Ramos (cell line): ENCODE measurements around the gene SLC30A3.

ENCODE experiments used
- in situ Hi-C: fragments of 300-500 bp; cut with MboI; formaldehyde crosslinking; loops from one replicate; pipeline ENCODE4 v1.14.3; 2022; ENCODE audit warnings: low sequenced_read_pairs; ENCODE audit not compliant: unreplicated experiment

SLC30A3 gene

GRCh38 chr2:27263287-27264252 lies 723 bp upstream of the SLC30A3 start:
- in situ Hi-C loops: no loop called here

GRCh38 chr2:27261926-27262298 lies 935 bp downstream of the SLC30A3 start:
- in situ Hi-C loops: no loop called here

DNA sequence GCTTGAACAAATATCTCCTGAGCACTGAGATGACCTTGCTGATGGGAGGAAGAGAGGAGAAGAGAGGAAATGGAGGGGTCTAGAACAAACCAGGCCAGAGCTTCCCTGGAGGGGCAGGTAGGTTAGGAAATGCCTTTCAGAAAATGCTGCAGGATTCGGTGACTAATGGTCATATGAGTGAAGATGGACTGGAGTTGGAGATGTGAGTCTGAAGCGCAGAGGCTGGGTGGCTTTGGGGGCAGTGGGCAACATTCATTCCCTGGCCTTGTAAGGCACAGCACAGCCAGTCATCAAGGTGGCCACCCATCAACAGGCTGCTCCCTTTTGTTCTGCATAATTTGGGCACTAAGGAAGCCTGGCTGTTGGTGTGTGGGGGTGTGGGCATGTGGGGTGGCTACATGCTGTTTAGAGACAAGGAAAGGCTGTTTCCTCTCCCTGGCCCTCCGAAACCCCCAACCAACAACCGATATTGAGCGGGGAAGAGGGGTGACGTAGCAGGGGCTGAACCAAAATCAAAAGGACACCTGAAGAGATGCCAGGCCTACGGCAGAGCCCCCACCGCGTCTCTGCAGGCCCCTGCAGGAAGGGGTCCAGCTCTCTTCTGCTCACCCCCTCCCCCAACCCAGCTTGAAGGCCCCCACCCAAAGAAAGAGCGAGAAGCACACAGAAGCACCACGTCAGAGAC lies 1.5 kb downstream of the SLC30A3 start:
- in situ Hi-C loops: no loop called here

DNA sequence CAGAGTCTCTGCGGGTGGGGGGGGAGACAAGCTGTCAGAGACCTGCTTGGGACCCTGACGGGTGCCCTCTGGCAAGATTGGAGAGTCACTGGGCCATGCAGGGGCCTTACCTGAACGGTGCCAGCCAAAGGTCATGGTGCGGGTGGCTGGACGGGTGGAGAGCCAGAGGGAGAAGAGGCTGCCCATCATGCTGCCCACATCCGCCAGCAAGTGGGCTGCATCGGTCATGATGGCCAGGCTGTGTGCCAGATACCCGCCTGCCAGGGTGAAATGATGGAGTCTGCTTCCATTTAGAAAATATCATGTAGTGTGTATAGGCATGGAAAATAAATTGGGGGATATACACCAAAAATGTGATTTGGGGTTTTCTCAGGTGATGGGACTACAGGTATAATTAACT lies 4.8 kb downstream of the SLC30A3 start:
- in situ Hi-C loops: no loop called here

DNA sequence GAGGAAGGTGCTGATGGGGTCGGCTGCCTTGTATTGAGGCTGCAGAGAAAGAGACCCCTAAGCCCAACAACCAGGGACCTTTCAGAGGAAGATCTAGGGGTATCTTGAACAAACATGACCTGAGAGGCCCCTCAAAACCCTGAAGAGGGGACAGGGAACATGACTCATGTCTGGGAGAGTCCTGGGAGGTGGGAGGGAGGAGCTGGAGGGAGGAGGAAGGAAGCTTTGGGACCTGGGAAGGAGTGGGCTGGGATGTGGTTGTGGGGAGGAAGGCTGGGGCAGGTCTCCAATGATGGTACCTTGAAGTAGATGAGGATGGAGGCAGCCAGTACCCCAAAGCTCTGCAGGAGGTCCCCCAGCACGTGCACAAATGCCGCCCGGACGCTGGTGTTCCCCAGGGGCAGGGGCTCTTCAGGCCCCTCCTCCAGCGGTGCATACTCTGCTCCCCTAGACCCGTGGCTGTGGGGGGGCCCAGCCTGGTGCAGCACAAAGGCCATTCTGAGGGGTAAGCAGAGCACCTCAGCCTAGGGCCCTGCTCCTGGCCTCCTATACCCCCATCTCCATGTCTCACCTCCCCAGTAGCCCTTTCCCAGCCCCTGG lies 5.9 kb downstream of the SLC30A3 start:
- in situ Hi-C loops: no loop called here

DNA sequence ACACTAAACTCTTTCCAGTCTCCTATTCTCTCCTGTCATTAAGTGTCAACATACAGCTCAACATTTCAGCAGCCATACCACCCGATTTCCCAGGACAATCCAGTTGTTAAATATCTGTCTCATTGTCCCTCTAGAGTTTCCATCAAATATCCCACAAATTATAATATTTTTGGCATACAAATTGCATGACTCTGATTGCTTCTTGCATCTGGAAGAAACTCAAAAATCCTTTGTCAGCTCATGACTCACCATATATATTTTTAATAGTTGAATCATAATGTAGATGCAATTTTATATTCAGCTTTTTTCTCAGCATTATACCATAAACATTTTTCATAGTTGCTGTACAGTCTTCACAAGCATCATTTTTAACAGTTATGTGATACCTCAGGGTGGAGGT lies 7.2 kb downstream of the SLC30A3 start:
- in situ Hi-C loops: no loop called here

DNA sequence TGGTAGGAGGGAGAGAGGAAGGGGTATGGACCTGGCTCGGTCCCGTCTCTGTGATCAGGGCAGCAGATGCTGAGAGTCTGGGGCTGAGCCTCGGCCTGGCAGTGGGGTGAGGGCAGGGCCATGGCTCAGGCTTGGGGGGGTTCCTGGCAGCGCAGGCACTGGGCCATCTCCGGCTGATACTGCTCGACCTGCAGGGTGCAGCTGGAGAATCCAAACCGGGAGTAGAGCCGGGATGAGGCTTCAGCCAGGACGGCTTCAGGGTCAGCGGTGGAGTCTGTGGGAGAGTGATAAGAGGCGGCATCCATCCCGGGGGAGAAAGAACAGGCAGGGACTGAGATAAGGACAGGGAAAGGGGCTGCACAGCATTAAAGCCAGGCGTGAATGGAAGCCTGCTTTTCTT lies 7.7 kb downstream of the SLC30A3 start:
- in situ Hi-C loops: no loop called here

- in situ Hi-C loops: no loop called here
Measured at GRCh38 chr2:27251766-27252165, 11.1 kb downstream of the SLC30A3 start.

DNA sequence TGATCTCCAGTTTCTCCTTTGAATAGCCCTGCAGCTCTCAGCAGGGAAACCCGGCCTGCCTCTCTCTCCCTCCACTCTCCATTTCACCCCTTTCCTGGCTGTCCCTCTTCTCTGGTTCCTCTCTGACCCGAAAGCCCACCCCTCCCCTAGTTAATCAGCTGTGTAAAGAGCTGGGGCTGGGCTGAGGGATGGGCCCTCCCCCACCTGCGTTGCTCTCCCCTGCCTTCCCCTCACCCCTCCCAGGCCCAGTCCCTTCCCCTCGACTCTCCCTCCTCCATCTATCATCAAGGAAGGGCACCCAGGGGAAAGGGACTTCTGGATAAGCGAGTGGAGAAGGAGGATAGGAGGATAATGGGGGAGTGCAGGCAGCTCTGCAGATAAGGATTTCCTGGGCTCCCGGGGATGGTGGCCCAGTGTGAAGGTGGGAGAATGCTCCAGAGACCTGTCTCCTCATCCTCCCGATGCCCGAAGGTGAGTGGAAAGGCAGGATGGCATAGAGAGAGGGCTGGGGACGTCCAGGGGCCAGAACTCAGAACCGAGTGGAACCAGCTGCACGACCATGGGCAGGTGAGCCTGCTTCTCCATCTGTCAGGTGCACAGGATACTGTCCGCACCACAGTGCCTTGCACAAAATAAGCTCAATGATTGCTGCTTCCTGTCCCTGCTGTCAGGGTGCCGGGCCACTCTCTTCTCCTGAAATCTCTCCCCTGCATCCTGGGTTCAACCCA lies 12.0 kb downstream of the SLC30A3 start:
- in situ Hi-C loops: no loop called here

DNA sequence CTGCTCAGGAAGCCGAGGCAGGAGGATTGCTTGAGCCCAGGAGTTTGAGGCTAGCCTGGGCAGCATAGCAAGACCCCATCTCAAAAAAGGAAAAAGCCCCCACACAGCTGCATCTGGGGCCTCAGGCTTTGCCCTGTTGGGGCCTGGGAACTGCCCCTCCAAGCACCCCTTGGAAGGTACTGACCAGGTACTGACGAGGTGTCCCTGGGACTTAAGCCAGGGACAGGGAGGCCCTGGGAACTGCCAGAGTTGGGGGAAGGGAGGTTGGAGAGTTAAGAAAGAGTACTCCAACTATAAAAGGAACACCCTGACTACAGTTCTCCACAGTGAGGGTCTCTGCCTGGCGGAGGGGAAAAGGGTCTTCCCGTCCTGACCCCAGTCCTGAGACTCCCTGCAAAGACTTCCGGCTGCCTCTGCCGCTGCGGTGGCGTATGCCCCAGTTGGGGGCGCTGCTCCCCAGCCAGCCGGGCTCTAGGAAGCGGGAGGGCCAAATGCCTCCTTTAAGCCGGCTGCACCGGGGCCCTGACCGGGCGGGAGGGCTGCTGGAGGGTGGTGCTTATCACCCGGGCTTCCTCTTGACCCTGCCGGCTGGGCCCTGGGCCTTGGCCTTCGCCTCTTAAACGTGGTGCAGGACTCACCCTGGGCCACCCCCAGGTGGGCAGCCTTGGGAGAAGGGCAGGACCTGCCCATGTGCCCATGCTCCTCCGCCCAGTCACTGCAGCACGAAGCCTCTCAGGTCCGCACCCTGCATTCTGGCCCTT lies 12.8 kb downstream of the SLC30A3 start:
- in situ Hi-C loops: no loop called here

- in situ Hi-C loops: no loop called here
Measured at GRCh38 chr2:27249159-27249890, 13.5 kb downstream of the SLC30A3 start.

GRCh38 chr2:27247893-27248292 lies 15.0 kb downstream of the SLC30A3 start:
- in situ Hi-C loops: no loop called here

GRCh38 chr2:27245626-27246025 lies 17.2 kb downstream of the SLC30A3 start:
- in situ Hi-C loops: no loop called here

DNA sequence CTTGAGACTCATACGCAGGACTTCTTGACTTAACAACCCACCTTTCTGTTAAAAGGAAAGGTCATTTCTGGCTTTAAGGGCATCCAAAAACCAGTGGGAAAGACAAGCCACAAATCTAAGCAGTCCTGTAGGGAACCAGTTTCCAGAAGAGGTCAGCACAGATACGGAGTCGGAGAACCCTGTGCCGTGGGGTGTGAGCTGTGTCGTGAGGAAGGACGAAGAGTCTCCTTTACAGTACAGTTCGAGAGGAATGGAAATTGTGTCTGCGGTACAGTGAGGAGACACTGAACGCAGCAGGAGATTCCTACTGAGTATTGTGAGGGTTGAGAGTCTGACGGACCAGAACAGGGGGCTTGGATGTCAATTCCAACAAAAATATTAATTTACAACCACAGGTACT lies 17.7 kb downstream of the SLC30A3 start:
- in situ Hi-C loops: no loop called here

DNA sequence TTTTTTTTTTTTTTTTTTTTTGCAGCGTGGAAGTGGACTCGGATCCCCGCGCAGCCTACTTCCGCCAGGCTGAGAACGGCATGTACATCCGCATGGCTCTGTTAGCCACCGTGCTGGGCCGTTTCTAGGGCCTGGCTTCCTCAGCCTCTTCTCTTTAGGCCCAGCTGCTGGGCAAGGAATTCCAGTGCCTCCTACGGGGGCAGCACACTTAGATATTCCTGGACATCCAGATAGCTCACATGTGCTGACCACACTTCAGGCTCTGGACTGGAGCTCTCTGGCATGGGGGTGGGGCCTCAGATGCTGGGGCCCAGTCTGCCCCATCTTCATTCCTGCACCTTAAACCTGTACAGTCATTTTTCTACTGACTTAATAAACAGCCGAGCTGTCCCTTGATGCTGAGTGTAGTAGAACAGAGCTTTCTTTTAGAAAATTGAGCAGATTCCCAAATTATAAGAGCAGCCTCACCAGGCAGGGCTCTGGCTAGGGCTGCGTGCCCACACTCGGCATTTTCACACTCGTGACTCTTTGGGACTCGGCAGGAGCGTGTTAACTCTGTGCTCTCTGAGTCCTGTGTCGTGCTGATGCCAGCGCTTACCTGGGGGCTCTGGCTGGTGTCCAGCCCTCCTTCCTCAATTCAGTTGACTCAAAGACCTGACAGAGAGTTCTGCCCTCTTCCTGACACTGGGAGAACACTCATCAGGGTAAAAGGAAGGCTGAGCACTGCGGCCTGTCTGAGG lies 19.3 kb downstream of the SLC30A3 start:
- in situ Hi-C loops: no loop called here

GRCh38 chr2:27242614-27242951 lies 20.3 kb downstream of the SLC30A3 start:
- in situ Hi-C loops: no loop called here

- in situ Hi-C loops: no loop called here
Measured at GRCh38 chr2:27241761-27242613, 20.9 kb downstream of the SLC30A3 start.

- in situ Hi-C loops: no loop called here
Measured at GRCh38 chr2:27240406-27240805, 22.4 kb downstream of the SLC30A3 start.
